Activated T-cell treated with anti-CD3 and anti-CD28 coated beads, Interleukin-2, amount 50 U/mL, for 1 hour (primary cell): ENCODE data around the gene BNIP5.
"Not testable (repeated sequence)": the region's sequence is repeated elsewhere in the genome, so short reads cannot be mapped to it uniquely, and the experiment has no call there.

ENCODE experiments used
- DNase-seq: peaks from one replicate; pipeline ENCODE4 v3.0.0-alpha.2; 2020

Gene BNIP5

DNA sequence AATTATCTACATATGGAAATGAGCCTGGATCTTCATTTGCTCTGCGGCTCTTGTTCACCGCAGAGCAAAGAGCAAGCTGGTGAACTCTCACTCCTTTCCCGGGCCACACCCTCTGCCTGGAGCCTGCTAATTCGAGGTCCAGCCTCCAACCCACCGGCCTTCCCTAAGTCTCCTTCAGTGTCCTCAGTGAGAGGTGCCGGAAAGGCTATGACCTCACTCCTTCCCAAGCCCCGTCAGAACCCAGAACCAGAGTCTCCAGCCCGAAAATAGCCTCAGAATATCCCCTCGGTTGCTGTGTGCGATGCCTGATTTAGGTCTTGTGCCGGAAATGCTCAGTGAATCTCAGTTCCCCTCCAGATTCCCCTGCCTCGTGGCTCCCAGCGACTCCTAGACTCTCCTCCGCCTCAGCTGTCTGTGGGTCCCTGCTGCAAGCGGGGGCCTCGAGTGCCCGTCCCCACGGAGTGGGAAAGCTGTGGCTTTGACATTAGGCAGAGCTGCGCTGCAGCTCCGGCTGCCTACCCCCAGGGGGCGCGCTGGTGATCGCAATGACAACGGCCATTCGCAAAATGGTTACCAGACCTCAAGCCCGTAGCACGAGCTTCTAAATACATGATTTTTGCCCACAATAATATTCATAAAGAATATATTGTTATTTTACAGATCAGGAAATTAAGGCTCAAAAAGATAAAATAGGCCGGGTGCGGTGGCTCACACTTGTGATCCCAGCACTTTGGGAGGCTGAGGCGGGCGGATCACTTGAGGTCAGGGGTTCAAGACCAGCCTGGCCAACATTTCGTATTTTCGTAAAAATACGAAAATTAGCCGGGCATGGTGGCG is 4.1 kb upstream of the BNIP5 start:
- peak; percentile 77 for DNase-seq

DNA sequence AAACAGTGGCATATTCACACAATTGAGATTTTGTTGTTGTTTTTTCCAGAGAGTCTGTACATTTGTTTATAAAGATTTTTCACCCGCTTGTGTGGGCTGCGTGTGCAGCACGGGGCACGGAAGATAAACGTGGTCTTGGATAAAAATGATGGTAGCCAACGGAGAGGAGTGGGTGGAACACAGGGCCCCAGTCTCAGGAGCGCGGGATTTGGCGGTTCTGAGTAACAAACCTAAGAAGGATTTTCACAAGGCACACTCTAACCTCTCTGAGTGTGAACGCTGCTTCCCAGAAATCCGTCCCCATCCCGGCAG is 3.6 kb upstream of the BNIP5 start:
- no peak for DNase-seq

DNA sequence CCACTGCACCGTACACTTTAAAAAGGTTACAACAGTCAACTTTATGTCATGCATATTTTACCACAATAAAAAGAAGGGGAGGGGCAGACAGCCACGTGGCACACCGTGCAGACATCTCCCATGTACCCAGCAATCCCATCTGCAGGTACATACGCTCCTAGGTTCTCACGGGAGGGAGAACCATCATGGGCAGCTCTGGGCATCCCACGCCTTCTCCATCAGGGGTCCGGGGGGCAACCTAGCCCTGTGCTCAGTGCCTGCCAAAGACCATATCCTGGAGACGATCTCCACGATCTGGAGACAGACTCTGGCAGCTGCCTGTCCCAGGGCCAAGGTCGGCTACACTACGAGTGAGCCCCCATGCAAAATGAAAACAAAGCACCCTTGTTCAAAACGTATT is 2.5 kb upstream of the BNIP5 start:
- no peak for DNase-seq

DNA sequence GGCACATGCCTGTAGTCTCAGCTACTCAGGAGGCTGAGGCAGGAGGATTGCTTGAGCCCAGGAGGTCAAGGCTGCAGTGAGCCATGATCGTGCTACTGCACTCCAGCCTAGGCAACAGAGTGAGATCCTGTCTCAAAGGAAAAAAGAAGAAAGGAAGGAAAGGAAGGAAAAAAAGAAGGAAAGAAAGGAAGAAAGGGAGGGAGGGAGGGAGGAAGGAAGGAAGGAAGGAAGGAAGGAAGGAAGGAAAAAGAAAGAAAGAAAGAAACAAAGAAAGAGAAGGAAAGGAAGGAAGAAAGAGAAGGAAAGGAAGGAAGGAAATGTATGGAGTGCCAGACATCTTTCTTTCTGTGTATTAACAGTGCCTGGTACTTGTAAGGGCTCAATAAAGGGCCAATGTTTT is 1.5 kb upstream of the BNIP5 start:
- not testable (repeated sequence) for DNase-seq

DNA sequence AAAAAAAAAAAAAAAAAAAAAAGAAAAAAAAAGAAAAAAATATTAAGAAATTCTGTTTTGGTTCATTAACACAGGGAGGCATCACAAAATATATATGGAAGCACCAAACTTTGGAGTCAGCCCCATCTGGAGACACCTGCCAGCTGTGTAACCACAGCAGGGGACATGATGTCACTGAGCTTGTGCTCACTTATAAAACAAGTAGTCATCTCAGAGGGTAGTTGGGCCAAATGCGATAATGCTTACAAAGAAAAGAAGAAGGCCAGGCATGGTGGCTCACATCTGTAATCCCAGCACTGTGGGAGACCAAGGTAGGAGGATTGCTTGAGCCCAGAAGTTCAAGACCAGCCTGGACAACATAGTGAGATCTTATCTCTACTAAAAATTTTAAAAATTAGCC is 1.1 kb upstream of the BNIP5 start:
- DNase-seq = no peak

DNA sequence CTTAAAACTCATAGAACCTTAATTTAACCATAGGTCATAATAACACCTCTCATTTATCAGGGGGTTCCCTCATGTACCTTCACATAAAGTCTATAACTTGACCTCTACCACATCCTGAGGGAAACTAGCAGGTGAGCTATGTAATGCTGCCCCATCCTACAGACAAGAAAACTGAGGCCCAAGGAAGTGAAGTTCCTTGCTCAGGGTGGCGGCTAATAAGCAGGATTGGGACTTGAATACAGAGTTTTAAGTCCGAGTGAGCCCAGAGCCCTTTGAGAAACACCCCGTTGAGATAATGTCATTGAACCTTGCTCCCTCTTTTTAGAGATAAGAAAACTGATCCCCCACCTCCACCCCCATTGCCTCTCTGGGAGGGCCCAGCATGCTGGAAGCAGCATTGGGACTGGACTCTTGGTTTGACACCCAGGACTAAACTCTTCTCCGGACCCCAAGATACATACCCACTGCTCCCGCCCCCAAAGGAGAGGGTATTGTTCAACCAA is 429 bp downstream of the BNIP5 start:
- DNase-seq = no peak

DNA sequence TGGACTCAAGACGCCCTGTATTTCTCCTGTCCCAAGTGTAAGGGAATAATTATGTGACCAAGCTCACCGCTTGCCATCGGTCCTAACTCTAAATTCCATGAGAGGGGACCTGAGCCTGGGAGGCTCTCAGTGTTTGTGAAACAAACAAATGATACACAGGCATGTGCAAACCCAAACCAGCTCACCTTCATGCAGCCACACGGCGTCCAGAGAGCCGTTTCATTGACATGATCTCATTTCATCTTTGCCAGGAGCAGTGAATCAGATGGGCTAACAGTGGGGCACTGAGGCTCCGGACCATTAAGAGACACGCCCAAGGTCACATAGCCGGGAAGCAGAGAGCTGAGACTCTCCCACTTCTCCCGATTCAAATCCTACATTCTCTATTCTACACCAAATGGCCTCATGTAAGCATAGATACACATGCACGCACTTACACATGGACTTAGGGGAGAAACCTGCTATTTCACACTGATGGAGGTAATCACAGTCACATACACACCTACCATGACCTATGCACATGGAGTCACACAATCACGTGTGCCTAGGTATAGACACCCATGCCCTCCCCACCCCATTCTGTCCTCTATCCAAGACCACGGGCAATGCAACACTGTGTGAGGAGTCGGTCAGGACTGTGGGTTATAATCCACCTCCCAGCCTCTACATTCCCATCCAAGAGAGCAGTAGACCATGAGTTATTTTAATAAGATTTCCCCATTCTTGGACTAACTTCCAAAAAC is 1.1 kb downstream of the BNIP5 start:
- DNase-seq = no peak

DNA sequence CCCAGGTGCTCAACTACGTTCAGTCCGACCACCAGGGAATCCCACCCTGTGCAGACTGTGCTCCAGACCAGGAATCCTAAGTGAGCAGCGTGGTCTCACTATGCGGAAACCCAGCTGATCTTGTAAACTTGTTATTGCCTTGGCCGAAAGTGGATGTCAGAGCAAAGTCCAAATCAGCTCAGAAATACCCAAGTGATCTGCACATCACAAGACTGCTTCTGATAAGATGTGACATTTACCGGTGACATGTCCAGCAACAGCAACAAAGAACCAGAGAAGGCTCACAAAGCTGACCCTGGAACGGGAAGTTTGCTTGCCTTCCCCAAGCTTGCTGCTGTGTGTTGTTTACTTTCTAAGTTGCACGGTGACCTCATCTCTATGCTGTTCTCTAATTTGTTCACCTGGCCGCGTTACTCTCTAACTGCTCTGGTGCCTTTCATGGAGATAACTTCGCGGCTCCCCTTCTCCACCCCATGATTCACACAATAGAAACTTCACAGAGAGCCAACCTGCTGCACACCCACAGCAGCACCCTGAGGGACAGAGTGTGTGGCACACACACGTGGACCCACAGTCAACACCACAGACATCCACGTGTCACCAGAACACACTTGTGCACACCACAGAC is 1.7 kb downstream of the BNIP5 start:
- no peak for DNase-seq

DNA sequence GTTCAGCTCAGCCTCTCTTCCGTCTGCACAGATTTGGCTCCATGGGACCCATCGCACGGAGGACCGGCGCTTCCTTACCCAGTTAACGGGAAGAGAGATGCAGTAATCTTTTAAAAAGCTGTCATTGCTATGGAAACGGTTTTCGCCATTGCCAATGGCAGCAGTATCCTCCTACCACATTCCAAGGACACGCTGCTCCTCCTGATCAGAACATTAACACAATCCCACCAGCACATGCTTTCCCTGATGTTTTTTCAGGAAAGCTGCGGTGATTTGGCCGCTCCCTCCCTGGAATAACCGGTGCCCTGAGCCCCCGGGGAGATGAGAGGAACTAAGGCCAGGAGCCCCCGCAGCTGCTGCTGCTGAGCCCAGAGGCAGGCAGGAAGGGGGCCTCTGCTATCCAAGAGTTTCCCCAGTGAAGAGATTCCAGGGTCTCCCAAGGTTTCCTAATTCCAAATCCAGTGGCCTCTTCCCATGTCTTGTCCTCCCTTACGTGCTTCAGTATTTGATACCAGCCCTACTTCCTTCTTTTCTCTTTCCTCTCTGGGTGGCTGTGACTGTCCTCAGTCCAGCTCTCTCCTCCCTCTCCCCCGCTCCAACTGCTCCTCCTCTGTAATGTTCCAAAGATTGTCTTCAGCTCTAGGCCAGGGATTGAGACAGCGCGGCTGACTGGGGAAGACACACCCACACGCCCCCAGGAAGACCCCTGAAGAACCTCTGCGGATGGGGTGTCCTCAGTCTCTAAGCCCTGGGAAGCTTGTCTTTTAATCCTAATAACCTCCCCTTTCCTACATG is 2.6 kb downstream of the BNIP5 start:
- DNase-seq = no peak

DNA sequence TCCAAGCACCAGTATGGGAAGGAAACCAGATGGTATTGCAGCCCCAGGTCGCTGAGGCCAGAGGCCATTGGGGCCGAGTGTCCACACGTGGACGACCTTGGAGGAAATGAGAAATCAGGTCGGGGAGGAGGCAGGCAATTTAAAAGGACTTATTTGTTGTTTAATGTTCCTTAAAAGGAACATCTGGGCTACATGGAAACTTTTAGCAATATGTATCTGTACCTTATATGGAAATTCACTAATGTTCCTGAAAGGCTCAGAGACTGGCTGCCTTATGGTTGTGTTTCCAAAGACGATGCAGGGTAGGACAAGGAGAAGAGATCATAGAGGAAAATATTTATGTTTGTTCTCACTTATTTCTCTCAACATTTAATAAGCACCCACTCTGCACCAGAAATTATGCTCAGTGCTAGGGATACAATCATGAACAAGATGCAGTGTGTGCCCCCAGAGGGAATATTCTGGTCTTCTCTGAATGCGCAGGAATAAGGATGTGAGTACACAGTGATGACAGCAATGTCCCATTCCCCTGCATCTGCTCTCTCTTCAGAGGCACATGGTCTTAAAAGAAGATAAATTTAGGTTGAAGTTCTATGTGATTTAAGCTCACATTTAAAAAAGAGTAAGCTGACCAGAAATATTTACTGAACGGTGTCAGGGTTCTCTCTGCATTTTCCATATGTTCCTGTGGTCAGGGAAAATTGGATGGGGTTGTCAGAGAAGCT is 3.4 kb downstream of the BNIP5 start:
- DNase-seq = no peak

DNA sequence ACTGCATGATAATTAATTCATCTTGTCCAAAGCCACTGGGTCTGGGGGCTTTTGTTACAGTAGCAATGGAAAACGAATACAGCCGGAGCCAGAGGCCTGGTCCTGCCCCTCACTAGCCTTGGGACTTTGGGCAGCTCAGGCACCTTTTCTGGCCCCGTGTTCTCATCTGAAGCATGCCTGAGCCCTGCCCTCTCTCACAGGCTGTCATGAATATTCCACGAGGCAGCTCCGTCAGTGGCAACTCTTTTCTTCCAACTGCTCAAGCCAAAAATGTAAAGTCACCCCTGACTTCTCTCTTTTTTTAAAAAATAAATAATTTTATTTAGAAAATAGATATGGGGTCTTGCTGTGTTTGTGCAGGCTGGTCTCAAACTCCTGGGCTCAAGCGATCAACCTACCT is 5.3 kb downstream of the BNIP5 start:
- DNase-seq = no peak

DNA sequence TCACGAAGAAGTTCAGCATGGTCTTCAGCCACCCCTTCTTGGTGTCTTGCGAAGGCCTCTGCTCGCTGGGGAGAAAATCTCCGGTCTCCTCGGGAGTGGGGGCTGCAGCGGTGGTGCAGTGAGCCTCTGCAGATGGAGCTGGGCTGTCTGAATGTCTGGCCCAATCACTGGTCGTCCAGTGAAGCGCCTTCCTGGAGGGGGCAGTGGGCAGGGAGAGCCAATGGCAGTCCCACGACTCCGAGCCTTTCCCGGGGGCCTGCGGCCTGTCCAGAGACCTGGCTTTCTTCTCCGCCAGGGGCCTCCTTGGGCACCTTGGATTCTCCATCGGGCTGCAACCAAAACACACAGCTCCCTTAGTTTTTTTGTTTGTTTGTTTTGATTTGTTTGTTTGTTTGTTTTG is 6.3 kb downstream of the BNIP5 start:
- no peak for DNase-seq

DNA sequence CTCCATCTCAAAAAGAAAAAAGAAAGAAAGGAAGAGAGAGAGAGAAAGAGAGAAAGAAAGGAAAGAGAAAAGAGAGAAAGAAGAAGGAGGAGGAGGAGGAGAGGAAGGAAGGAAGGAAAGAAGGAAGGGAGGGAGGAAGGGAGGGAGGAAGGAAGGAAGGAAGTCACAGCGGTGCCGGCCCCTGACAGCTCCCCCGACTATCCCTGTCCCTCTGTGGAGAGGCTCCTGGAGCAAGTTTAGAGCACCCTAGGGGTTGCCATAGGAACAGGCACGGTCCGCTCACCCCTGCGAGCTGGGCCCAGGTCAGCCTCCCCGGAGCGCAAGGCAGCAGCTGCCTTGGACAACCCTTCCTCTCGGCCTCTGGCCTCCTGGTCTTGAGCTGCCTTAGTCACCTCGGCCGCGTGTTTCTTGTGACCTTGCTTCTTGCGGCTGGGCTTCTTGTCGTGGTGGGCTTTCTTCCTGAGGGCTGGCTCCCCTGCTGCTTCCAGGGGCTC is 6.8 kb downstream of the BNIP5 start:
- DNase-seq = no peak

DNA sequence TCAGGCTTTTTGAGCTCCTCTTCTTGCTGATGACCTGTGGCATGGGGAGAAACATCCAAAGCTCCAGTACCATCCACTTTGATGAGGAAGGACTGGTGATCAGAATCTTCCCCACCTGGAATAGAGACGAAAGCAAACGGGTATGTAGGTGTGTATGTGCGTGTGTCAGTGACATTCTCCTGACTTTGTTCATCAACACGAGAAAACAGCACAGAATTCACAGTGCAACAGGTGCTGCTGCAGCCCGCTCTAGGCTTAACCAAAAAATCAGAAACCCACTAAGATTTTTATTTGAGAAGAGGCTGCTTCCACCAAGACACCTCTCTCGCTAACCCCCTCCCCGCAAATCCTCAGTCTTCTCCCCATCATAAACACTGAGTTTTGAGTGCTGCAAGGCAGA is 8.1 kb downstream of the BNIP5 start:
- DNase-seq = no peak

DNA sequence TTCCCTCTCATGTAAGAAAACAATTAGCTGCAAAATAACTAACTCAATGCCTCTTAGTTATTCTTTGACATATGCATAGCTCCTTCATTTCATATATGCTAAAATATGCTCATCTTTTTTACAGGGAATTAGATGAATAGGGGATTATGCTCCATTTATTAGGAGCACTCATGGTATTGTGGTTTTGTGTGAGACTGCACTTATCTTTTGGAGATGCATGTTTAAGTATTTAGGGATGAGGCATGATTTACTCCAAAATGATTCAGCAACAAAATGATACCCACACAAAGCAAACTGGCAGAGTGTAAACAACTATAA is 8.8 kb downstream of the BNIP5 start:
- DNase-seq = no peak

DNA sequence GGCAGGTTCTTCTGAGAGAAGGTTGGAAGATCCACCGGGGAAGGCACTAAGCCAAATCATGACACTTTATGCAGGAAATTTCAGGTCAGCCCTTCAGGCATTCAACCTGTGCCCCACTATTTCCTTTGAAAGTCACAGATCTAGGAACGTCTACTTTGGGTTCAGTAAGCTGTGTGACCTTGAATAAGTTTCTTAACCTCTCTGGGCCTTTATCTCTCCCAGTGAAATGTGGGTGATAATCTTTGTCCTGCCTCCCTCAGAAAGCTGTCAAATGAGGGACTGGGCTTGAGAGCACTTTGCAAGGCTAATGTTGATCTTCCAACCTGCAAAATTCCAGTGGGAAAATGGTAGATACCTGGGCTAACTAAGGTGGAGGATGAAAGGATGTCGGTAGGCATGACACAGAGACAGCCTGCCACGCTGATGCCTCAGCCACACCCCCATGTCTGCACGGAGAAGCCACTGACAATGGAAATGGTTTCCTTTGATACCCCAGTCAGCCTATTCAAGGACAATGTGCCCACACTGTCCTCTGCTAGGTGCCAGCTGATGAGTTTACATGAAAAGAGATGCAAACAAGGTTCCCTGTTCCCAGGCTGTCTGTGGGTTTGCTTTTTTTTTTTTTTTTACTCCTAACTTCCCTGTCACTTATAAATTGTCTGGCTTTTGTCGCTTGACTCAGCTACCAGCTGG is 9.3 kb downstream of the BNIP5 start:
- DNase-seq = no peak

DNA sequence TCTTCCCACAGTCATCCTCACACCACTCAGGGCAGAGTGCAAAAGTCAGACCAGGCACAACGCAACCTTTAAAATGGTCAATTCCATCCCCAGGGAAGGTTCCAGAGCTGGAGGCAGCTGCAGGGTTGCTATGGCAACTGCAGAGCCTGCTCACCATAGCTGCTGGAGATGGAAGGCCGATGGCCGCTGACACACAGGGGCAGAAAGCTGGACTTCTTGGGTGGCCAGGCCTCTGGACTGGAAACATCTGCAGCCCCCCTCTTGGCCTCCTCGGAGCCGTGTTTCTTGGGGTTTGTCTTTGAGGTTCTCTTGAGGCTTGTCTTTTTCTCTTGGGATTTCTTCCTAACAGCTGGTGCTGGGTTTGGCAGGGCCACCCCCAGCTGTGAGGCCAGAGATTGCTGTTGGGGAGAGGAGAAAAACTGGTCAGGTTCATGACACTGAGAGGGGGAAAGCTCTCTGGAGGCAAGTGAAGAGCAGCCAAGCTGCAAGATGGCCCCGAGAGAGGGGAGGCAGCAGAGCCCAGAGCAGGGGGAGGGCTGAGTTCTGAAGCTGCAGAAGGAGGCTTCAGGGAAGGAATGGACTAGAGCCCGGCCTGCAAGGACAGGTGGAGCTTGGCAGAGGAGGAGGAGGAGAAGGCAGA is 10.2 kb downstream of the BNIP5 start:
- no peak for DNase-seq

DNA sequence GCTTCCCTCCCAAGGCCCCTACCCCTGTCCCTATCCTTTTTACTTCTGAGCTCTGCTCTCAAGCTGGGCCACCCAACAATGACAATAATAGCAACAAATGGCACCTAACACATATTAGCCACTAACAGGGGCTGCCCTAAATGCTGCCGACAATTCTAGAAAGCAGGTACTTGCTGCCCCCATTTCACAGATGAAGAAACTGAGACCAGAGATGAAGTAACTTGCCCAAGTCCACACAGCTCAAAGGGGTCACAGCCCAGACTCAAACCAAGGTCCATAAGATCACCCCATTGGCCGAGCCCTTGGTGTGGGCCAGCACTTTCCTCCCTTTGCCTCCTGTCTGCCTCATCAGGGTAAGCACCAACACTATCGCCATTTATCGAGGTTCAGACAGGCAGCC is 12.0 kb downstream of the BNIP5 start:
- no peak for DNase-seq

DNA sequence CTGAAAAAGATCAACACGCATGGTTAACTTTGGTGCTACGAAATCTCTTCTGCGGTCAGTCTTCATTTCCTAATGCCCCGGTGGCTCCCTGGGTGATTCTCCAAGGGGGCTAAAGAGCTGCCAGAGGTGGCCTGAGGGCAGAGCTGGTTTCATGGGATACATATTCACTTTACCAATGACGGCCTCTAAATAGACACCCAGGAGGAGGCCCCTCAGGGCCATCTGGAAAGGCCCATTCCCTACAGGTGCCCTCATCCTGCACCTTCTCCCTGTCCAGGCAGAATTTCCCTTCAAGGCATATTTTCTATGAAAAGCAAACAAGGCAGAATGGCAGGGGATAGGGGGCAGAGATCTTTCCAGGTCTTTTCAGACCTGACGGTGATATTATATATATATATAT is 12.5 kb downstream of the BNIP5 start:
- DNase-seq = no peak

DNA sequence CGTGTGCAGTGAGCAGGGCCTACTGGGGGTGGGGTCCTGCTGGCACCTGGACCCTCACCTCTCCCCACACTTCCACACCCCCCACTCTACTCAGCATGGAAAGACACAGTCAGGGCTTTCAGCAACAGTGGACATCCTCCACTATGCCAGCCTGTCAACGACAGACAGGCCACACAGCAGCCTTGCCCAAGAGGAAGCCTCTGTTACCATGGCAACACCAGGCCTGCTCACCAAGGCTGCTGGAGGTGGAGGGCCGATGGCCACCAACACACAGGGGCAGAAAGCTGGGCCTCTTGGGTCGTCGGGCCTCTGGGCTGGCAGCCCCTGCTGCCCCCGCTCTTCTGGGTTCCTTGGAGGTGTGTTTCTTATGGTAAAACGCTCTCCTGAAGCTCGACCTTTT is 13.6 kb downstream of the BNIP5 start:
- no peak for DNase-seq

DNA sequence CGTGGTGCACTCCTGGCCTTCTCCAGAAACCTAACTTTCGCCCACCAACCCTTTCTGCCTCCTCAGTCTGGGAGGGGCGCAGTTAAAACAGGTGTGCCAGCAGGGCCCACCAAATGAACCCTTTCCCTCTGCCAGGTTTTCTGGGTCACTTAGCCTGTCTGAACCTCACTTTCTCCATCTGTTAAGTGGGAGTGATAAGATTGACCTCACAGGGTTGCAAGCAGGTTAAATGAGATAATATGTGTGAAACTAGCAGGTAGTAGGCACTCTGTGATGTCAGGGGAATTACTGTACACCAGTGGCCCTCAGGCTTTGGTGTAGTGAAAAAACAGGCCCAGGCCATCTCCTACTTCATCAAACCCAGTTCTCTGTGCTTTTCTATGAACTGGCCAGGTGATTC is 14.1 kb downstream of the BNIP5 start:
- no peak for DNase-seq
